HCT116 (cell line): ENCODE data around the gene AMPD3. TPM values are rescaled to one million over a fixed set of nuclear protein-coding genes. Genes with fewer than 3 reads are reported as not detected.

Experiments
- ATAC-seq: fragments of 200-7000 bp; cut with Tn5 transposase; 2 replicates; pipeline ENCODE4 v1.9.1; 2020; ENCODE audit warnings: mild to moderate bottlenecking, moderate library complexity
- BruUV-seq: library from RNA; stranded (reverse); fragments of 400-500 nt; replicated peaks from 2 replicates; lab custom pipeline; 2021; lab: Mats Ljungman, UMichigan
- CTCF ChIA-PET: fragments of 300-600 bp; sonication (Branson Sonifier 250); formaldehyde crosslinking; loops from one replicate; lab custom pipeline; 2021; ENCODE audit warnings: antibody characterized with exemption; lab: Charles Lee
- POLR2A ChIA-PET: fragments of 300-600, 350-600 bp; sonication (Branson Sonifier 250); formaldehyde crosslinking; loops from one replicate; lab custom pipeline; 2021; ENCODE audit warnings: antibody characterized with exemption; lab: Charles Lee
- RAD21 ChIA-PET, 2 experiments: fragments of 300-600 bp; sonication (Branson Sonifier 250); formaldehyde crosslinking; loops; one replicate each; lab custom pipeline; 2023; ENCODE audit warnings: low total read pairs in 2 of 2; ENCODE audit not compliant: uncharacterized antibody in 2 of 2, unreplicated experiment in 2 of 2, low non-redundant PET in 1 of 2; lab: Charles Lee
- DNase-seq: peaks from one replicate; pipeline ENCODE4 v3.0.0-alpha.2; 2010; ENCODE audit warnings: low read depth, low spot score
- H2AFZ ChIP-seq: fragments of 200-600 bp; shearing (Covaris generic), sonication (generic); 2 replicates; pipeline ENCODE4 v1.6.1; 2017; ENCODE audit warnings: low read depth, mixed run types, mixed read lengths, antibody characterized with exemption, low read length; ENCODE audit not compliant: poor library complexity, severe bottlenecking
- H3K27ac ChIP-seq: 2 replicates; pipeline ENCODE4 v1.5.1; 2012; ENCODE audit warnings: low read depth, low read length
- H3K27me3 ChIP-seq: fragments of 200-600 bp; sonication (generic); 2 replicates; pipeline ENCODE4 v1.6.1; 2016; ENCODE audit warnings: mixed run types, low read length, mixed read lengths; ENCODE audit not compliant: insufficient read depth
- H3K36me3 ChIP-seq, 2 experiments: fragments of 200-500 bp in 1 of 2; fragments of 200-600 bp in 1 of 2; sonication (Bioruptor generic) in 1 of 2; sonication (generic) in 1 of 2; 2 replicates each; pipeline versions ENCODE4 v1.5.1 to v1.6.1; 2014 to 2016; ENCODE audit warnings: low read length in 2 of 2, inconsistent platforms in 1 of 2, mixed read lengths in 1 of 2, mixed run types in 1 of 2; ENCODE audit not compliant: insufficient read depth in 2 of 2, control insufficient read depth in 1 of 2
- H3K4me1 ChIP-seq, 2 experiments: fragments of 200-600 bp in 1 of 2; sonication (generic) in 1 of 2; 2 replicates each; pipeline versions ENCODE4 v1.5.1 to v1.6.1; 2012 to 2017; ENCODE audit warnings: low read length in 2 of 2, inconsistent platforms in 1 of 2, mild to moderate bottlenecking in 1 of 2, mixed read lengths in 1 of 2, mixed run types in 1 of 2, moderate library complexity in 1 of 2; ENCODE audit not compliant: insufficient read depth in 2 of 2, control insufficient read depth in 1 of 2
- H3K4me2 ChIP-seq: fragments of 200-600 bp; sonication (generic); 2 replicates; pipeline ENCODE4 v1.6.1; 2017; ENCODE audit warnings: mixed run types, low read length, mixed read lengths
- H3K4me3 ChIP-seq, 2 experiments: fragments of 200-600 bp in 1 of 2; sonication (generic) in 1 of 2; replicated peaks in 1 of 2; 2 replicates each; pipeline ENCODE4 v1.5.1; 2011 to 2016; ENCODE audit warnings: low read length in 2 of 2, control low read depth in 1 of 2, low read depth in 1 of 2, mild to moderate bottlenecking in 1 of 2, mixed read lengths in 1 of 2, mixed run types in 1 of 2
- H3K79me2 ChIP-seq: fragments of 200-600 bp; sonication (generic); 2 replicates; pipeline ENCODE4 v1.6.1; 2017; ENCODE audit warnings: mild to moderate bottlenecking, mixed run types, low read length, moderate library complexity, mixed read lengths; ENCODE audit not compliant: insufficient read depth
- H3K9ac ChIP-seq: fragments of 200-600 bp; sonication (generic); 2 replicates; pipeline ENCODE4 v1.6.1; 2016; ENCODE audit warnings: low read length, mixed read lengths
- H3K9me2 ChIP-seq: fragments of 200-600 bp; sonication (generic), shearing (Covaris generic); 2 replicates; pipeline ENCODE4 v1.6.1; 2017; ENCODE audit warnings: mixed run types, mild to moderate bottlenecking, moderate library complexity; ENCODE audit not compliant: insufficient read depth
- H3K9me3 ChIP-seq, 2 experiments: fragments of 200-500 bp in 1 of 2; fragments of 200-600 bp in 1 of 2; sonication (Bioruptor generic) in 1 of 2; sonication (generic) in 1 of 2; 2 replicates each; pipeline ENCODE4 v1.6.1; 2014 to 2017; ENCODE audit warnings: low read length in 2 of 2, mixed read lengths in 2 of 2, inconsistent platforms in 1 of 2, low read depth in 1 of 2, mild to moderate bottlenecking in 1 of 2, mixed run types in 1 of 2, moderate library complexity in 1 of 2; ENCODE audit not compliant: control insufficient read depth in 1 of 2, insufficient read depth in 1 of 2
- H4K20me1 ChIP-seq: fragments of 200-600 bp; sonication (generic), shearing (Covaris generic); 2 replicates; pipeline ENCODE4 v1.6.1; 2017; ENCODE audit warnings: mixed run types, mild to moderate bottlenecking, moderate library complexity; ENCODE audit not compliant: insufficient read depth
- CBX3 ChIP-seq: IDR thresholded peaks from 2 replicates; pipeline ENCODE4 v1.6.1; 2012; ENCODE audit warnings: low read depth
- ELF1 ChIP-seq: IDR thresholded peaks from 2 replicates; pipeline ENCODE4 v1.6.1; 2012; ENCODE audit warnings: low read depth, borderline replicate concordance
- FOSL1 ChIP-seq: IDR thresholded peaks from 2 replicates; pipeline ENCODE4 v1.6.1; 2012; ENCODE audit warnings: low read depth
- JUND ChIP-seq: IDR thresholded peaks from 2 replicates; pipeline ENCODE4 v1.6.1; 2012
- POLR2AphosphoS5 ChIP-seq: IDR thresholded peaks from 2 replicates; pipeline ENCODE4 v1.6.1; 2011; ENCODE audit warnings: mild to moderate bottlenecking, low read depth, low read length, moderate library complexity
- RAD21 ChIP-seq: IDR thresholded peaks from 2 replicates; pipeline ENCODE4 v1.6.1; 2012; ENCODE audit warnings: low read depth, mild to moderate bottlenecking
- SIN3A ChIP-seq: IDR thresholded peaks from 2 replicates; pipeline ENCODE4 v1.6.1; 2012; ENCODE audit warnings: low read depth
- SP1 ChIP-seq: IDR thresholded peaks from 2 replicates; pipeline ENCODE4 v1.6.1; 2012; ENCODE audit warnings: low read depth
- SRF ChIP-seq: IDR thresholded peaks from 2 replicates; pipeline ENCODE4 v1.6.1; 2012; ENCODE audit warnings: low read depth
- TCF7L2 ChIP-seq: IDR thresholded peaks from 2 replicates; pipeline ENCODE4 v1.7.0; 2011; ENCODE audit warnings: borderline replicate concordance, inconsistent platforms; ENCODE audit not compliant: insufficient read depth, insufficient read length; ENCODE audit errors: extremely low read depth
- ZFX ChIP-seq: fragments of 450-650 bp; IDR thresholded peaks from 2 replicates; pipeline ENCODE4 v1.6.1; 2017
- intact Hi-C: fragments of 100-400 bp; cut with micrococcal nuclease; formaldehyde crosslinking; loops from 2 replicates; pipeline ENCODE4 v1.10.0; 2022
- total RNA-seq: library from RNA; stranded (reverse); gene quantifications from one replicate; pipeline ENCODE4 v1.2.1, GENCODE V29; 2021; ENCODE audit not compliant: unreplicated experiment
- TF ChIP-seq, protein P1 (sequence below), 3 experiments: fragments of 200-600 bp in 1 of 3; sonication (generic) in 1 of 3; IDR thresholded peaks in 2 of 3; conservative IDR thresholded peaks in 1 of 3; 2 replicates each; pipeline ENCODE4 v1.5.1; 2012 to 2017; ENCODE audit warnings: low read depth in 2 of 3, low read length in 2 of 3, antibody characterized with exemption in 1 of 3, borderline replicate concordance in 1 of 3, control low read depth in 1 of 3, mild to moderate bottlenecking in 1 of 3, mixed read lengths in 1 of 3, mixed run types in 1 of 3, moderate library complexity in 1 of 3; ENCODE audit not compliant: insufficient read depth in 1 of 3
- TF ChIP-seq, protein P2 (sequence below): IDR thresholded peaks from 2 replicates; pipeline ENCODE4 v1.6.1; 2012
- TF ChIP-seq, protein P3 (sequence below): IDR thresholded peaks from 2 replicates; pipeline ENCODE4 v1.6.1; 2012; ENCODE audit warnings: low read depth
- TF ChIP-seq, protein P4 (sequence below): IDR thresholded peaks from 2 replicates; pipeline ENCODE4 v1.6.1; 2011; ENCODE audit warnings: mild to moderate bottlenecking, low read length, moderate library complexity; ENCODE audit not compliant: insufficient replicate concordance; ENCODE audit errors: extremely low read depth

Gene AMPD3
- total RNA-seq, 1 experiment from 2014 or later, result 25.9 TPM

DNA sequence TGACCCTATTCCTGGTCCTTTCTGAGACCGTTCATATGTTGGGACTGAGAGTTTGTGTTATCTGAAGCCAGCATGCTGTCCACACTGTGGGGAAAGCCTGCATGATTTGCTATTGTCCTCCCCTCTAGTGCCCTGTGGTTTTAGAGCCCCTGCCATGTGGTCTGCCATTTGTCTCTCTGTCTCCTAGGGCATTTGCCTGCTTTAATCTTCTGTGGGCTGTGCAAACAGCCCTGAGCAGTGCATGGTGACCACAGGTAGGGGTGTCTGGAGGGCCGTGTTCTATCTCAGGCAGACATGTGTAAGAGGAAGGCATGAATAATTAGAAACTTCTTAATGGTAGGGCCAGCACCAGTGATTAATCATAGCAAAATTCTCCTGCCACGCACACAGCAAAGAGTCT is 23.0 kb downstream of the AMPD3 start:
- no peaks in the 10 kb centered on the region for H4K20me1 ChIP-seq
- no peak overlapping the region for H3K27ac ChIP-seq
- H3K9ac ChIP-seq, result no peak overlapping the region
- H3K4me3 ChIP-seq, result no peak overlapping the region
- ChIA-PET RAD21 (no interaction called here), CTCF (no interaction called here), POLR2A (no interaction called here)
- TF ChIP-seq SP1 (no peak), RAD21 (no peak), FOSL1 (no peak), ZFX (no peak), TCF7L2 (no peak), CBX3 (no peak), POLR2AphosphoS5 (no peak), SIN3A (no peak), ELF1 (no peak), SRF (no peak), JUND (no peak)
- TF ChIP-seq, protein P1, sequence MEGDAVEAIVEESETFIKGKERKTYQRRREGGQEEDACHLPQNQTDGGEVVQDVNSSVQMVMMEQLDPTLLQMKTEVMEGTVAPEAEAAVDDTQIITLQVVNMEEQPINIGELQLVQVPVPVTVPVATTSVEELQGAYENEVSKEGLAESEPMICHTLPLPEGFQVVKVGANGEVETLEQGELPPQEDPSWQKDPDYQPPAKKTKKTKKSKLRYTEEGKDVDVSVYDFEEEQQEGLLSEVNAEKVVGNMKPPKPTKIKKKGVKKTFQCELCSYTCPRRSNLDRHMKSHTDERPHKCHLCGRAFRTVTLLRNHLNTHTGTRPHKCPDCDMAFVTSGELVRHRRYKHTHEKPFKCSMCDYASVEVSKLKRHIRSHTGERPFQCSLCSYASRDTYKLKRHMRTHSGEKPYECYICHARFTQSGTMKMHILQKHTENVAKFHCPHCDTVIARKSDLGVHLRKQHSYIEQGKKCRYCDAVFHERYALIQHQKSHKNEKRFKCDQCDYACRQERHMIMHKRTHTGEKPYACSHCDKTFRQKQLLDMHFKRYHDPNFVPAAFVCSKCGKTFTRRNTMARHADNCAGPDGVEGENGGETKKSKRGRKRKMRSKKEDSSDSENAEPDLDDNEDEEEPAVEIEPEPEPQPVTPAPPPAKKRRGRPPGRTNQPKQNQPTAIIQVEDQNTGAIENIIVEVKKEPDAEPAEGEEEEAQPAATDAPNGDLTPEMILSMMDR (IDR thresholded peaks at IDR 0.05 in 2 of 3, conservative IDR thresholded peaks at IDR 0.05 in 1 of 3; ENCODE audit: borderline replicate concordance in 1 of 3, insufficient read depth in 1 of 3, low read depth in 2 of 3, low read length in 2 of 3), result no peak
- TF ChIP-seq, protein P2, sequence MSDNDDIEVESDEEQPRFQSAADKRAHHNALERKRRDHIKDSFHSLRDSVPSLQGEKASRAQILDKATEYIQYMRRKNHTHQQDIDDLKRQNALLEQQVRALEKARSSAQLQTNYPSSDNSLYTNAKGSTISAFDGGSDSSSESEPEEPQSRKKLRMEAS, result no peak
- TF ChIP-seq, protein P3, sequence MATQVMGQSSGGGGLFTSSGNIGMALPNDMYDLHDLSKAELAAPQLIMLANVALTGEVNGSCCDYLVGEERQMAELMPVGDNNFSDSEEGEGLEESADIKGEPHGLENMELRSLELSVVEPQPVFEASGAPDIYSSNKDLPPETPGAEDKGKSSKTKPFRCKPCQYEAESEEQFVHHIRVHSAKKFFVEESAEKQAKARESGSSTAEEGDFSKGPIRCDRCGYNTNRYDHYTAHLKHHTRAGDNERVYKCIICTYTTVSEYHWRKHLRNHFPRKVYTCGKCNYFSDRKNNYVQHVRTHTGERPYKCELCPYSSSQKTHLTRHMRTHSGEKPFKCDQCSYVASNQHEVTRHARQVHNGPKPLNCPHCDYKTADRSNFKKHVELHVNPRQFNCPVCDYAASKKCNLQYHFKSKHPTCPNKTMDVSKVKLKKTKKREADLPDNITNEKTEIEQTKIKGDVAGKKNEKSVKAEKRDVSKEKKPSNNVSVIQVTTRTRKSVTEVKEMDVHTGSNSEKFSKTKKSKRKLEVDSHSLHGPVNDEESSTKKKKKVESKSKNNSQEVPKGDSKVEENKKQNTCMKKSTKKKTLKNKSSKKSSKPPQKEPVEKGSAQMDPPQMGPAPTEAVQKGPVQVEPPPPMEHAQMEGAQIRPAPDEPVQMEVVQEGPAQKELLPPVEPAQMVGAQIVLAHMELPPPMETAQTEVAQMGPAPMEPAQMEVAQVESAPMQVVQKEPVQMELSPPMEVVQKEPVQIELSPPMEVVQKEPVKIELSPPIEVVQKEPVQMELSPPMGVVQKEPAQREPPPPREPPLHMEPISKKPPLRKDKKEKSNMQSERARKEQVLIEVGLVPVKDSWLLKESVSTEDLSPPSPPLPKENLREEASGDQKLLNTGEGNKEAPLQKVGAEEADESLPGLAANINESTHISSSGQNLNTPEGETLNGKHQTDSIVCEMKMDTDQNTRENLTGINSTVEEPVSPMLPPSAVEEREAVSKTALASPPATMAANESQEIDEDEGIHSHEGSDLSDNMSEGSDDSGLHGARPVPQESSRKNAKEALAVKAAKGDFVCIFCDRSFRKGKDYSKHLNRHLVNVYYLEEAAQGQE, result no peak
- TF ChIP-seq, protein P4, sequence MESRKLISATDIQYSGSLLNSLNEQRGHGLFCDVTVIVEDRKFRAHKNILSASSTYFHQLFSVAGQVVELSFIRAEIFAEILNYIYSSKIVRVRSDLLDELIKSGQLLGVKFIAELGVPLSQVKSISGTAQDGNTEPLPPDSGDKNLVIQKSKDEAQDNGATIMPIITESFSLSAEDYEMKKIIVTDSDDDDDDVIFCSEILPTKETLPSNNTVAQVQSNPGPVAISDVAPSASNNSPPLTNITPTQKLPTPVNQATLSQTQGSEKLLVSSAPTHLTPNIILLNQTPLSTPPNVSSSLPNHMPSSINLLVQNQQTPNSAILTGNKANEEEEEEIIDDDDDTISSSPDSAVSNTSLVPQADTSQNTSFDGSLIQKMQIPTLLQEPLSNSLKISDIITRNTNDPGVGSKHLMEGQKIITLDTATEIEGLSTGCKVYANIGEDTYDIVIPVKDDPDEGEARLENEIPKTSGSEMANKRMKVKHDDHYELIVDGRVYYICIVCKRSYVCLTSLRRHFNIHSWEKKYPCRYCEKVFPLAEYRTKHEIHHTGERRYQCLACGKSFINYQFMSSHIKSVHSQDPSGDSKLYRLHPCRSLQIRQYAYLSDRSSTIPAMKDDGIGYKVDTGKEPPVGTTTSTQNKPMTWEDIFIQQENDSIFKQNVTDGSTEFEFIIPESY, result no peak
- intact Hi-C loops, result no loop called here
- no peaks in the 10 kb centered on the region for H3K9me3 ChIP-seq
- DNase-seq, result no peak
- no peaks in the 10 kb centered on the region for H3K27me3 ChIP-seq
- no peaks in the 10 kb centered on the region for H3K9me2 ChIP-seq
- H3K79me2 ChIP-seq, result peaks cover 5% of the 10 kb centered on the region
- no peaks in the 10 kb centered on the region for H3K4me1 ChIP-seq
- peaks cover 0 to 21% of the 10 kb centered on the region in 2 experiments; a peak in 2 of 4 replicates for H3K36me3 ChIP-seq
- no peak overlapping the region for H2AFZ ChIP-seq
- H3K4me2 ChIP-seq, result no peak overlapping the region
- no peak for ATAC-seq
- no TSS peak for BruUV-seq
